PFSK-1 (cell line): ENCODE data around the gene GAREM1.

Experiments used
- FOXP2 ChIP-seq: optimal IDR thresholded peaks from 2 replicates; pipeline ENCODE3; 2011; ENCODE audit warnings: borderline replicate concordance, control low read depth, inconsistent platforms; ENCODE audit not compliant: insufficient read depth; ENCODE audit errors: extremely low read length, extremely low read depth
- POLR2AphosphoS5 ChIP-seq: IDR thresholded peaks from 2 replicates; pipeline ENCODE4 v1.6.1; 2012; ENCODE audit warnings: low read depth, mild to moderate bottlenecking, control low read depth, low read length, moderate library complexity
- SIN3A ChIP-seq: IDR thresholded peaks from 2 replicates; pipeline ENCODE4 v1.6.1; 2012; ENCODE audit warnings: mild to moderate bottlenecking, low read length, moderate library complexity, borderline replicate concordance; ENCODE audit not compliant: insufficient read depth
- TAF1 ChIP-seq: IDR thresholded peaks from 2 replicates; pipeline ENCODE4 v1.6.1; 2012; ENCODE audit warnings: low read length, control low read depth, borderline replicate concordance; ENCODE audit not compliant: insufficient read depth
- TF ChIP-seq, protein P1 (sequence below), 2 experiments: IDR thresholded peaks; 2 replicates each; pipeline versions ENCODE4 v1.6.1 to v1.8.0; 2011 to 2012; ENCODE audit warnings: low read depth in 2 of 2, low read length in 2 of 2, control low read depth in 1 of 2, inconsistent platforms in 1 of 2, mild to moderate bottlenecking in 1 of 2, moderate library complexity in 1 of 2; ENCODE audit not compliant: insufficient read depth in 1 of 2

The GAREM1 gene

DNA sequence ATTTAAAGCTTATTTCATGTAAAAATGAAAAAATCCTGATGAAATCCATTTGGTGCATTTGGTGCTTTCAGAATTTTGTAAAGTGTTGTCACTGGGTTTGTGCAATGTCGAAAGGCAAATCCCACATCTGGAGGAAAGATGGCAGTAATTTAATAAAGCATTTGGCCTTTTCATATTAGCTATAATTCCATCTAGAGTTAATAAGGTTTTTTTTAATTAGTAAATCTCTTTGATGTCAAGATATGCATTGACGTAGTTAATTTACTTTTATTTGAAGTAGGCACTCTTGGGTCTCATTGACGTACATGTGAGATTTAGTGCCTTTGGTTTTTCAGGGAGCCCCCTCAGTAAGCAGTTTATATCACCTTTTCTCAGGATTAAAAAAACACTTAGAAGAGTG lies 12.3 kb upstream of the GAREM1 start:
- no peak for TF ChIP-seq SIN3A
- TF ChIP-seq TAF1 = no peak
- no peak for TF ChIP-seq POLR2AphosphoS5
- TF ChIP-seq, protein P1, sequence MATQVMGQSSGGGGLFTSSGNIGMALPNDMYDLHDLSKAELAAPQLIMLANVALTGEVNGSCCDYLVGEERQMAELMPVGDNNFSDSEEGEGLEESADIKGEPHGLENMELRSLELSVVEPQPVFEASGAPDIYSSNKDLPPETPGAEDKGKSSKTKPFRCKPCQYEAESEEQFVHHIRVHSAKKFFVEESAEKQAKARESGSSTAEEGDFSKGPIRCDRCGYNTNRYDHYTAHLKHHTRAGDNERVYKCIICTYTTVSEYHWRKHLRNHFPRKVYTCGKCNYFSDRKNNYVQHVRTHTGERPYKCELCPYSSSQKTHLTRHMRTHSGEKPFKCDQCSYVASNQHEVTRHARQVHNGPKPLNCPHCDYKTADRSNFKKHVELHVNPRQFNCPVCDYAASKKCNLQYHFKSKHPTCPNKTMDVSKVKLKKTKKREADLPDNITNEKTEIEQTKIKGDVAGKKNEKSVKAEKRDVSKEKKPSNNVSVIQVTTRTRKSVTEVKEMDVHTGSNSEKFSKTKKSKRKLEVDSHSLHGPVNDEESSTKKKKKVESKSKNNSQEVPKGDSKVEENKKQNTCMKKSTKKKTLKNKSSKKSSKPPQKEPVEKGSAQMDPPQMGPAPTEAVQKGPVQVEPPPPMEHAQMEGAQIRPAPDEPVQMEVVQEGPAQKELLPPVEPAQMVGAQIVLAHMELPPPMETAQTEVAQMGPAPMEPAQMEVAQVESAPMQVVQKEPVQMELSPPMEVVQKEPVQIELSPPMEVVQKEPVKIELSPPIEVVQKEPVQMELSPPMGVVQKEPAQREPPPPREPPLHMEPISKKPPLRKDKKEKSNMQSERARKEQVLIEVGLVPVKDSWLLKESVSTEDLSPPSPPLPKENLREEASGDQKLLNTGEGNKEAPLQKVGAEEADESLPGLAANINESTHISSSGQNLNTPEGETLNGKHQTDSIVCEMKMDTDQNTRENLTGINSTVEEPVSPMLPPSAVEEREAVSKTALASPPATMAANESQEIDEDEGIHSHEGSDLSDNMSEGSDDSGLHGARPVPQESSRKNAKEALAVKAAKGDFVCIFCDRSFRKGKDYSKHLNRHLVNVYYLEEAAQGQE (IDR thresholded peaks at IDR 0.05; ENCODE audit: insufficient read depth in 1 of 2, low read depth in 2 of 2, low read length in 2 of 2) = no peak
- no peak for TF ChIP-seq FOXP2

DNA sequence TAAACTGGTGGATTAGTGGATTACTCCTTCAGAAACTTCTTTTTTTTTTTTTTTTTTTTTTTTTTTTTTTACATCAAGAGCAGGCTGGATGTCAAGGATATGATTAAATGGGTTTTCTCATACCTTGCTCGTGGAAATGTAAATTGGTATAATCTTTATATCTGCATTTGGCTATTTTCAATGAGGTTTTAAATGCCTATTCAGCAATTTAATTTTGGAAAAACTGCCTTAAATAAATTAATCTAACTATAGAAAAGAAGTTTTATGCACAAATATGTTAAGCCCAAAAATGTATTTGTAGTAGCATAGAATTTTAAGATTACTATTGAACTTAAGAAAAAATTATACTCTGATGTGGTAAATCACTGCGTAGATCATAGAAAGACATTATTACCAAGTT lies 11.4 kb upstream of the GAREM1 start:
- no peak for TF ChIP-seq POLR2AphosphoS5
- TF ChIP-seq, protein P1 (IDR thresholded peaks at IDR 0.05; ENCODE audit: insufficient read depth in 1 of 2, low read depth in 2 of 2, low read length in 2 of 2) = no peak
- TF ChIP-seq FOXP2 = no peak
- no peak for TF ChIP-seq TAF1
- TF ChIP-seq SIN3A = no peak

DNA sequence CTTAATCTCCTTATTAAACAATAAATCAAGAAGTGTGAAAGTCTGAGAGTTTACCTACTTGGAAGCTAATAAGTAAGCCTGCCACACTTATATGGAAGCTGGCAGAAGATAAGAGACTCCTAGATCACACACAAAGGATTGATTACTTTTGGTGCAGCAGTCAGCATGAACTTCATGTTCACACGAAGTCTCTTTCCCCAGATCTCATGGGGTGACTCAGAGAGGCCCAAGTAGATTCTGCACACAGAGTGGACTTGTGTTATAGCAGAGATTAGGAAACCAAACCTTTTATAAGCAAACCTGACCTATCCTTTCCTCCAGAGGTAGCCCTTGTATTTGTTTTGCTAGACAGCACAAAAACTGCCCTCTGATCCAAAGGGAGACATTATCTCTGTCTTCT lies 9.9 kb upstream of the GAREM1 start:
- TF ChIP-seq TAF1 (no peak), FOXP2 (no peak), SIN3A (no peak)

DNA sequence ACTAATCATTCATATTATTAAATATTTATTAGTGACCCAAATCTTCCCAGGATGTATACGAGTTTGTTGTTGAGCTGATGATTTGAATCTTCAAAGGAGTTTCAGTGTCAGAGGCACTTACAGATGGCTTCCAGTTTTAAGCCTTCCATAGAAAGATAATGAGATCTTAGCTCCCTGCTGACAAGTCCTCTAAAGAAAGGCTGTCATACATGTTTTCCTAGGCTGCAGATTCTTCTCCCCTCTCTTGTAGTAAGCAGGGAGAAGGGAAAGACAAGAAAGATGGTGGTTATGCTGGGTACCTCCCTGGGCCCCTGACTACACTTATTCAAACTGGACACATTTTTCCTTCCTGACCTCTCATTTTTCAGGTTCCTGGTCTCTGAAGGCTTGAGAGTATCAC lies 8.1 kb upstream of the GAREM1 start:
- TF ChIP-seq, protein P1 (IDR thresholded peaks at IDR 0.05; ENCODE audit: insufficient read depth in 1 of 2, low read depth in 2 of 2, low read length in 2 of 2) = no peak
- TF ChIP-seq POLR2AphosphoS5 (no peak), SIN3A (no peak), TAF1 (no peak), FOXP2 (no peak)

DNA sequence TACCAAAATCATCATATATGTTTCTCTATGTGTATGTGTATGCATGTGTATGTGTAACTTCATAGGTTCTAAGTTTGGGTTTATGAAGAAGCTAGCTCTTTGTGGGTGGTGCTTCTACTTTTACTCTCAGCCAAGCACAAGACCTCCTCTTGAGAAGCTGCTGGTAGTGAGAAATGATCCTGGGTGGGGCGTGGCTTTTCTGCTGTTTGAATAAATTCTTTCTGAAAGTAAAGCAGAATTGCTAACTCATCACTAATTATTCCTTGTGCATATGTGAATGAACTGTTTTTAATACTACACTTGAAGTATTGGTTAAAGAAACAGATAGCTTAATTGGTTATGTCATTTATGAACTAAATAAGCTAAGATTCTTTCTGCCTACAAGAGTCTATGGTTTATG lies 7.6 kb upstream of the GAREM1 start:
- TF ChIP-seq FOXP2 = no peak
- TF ChIP-seq, protein P1 (IDR thresholded peaks at IDR 0.05; ENCODE audit: insufficient read depth in 1 of 2, low read depth in 2 of 2, low read length in 2 of 2) = no peak
- TF ChIP-seq POLR2AphosphoS5 = no peak
- no peak for TF ChIP-seq TAF1
- TF ChIP-seq SIN3A = no peak

DNA sequence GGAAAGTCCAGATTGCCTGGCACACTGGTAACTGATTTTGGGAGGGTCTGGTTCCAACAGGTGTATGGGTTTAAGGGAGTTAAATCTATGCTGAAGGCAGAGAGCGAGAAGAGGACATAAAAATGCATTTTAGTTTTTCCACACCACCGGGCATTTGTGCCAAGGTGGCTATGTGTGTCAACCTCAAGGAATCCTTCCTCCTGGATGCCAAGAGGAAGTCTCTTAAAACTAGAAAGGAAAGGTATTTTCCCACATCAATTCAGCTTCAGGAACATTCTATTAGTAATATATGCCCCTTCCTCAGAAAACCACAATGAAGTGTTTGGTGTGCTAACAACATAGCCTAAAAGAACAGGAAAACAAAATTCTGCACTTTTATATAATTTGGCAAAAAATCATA lies 5.4 kb upstream of the GAREM1 start:
- TF ChIP-seq FOXP2 = no peak
- TF ChIP-seq, protein P1 (IDR thresholded peaks at IDR 0.05; ENCODE audit: insufficient read depth in 1 of 2, low read depth in 2 of 2, low read length in 2 of 2) = no peak
- TF ChIP-seq TAF1 = no peak
